Upper lobe of left lung (tissue), 6 donors: ENCODE results near the gene ZNF14. TPM values are rescaled to one million over a fixed set of nuclear protein-coding genes. Genes with fewer than 3 reads are reported as not detected.
"Not testable (repeated sequence)": the region's sequence is repeated elsewhere in the genome, so short reads cannot be mapped to it uniquely, and the experiment has no call there.

ENCODE experiments used
- ATAC-seq, 2 donors: fragments of 200-7000 bp; cut with Tn5 transposase; one replicate each; pipeline ENCODE4 v1.9.1; 2022; ENCODE audit warnings: mild to moderate bottlenecking in 2 of 2, moderate library complexity in 2 of 2; ENCODE audit not compliant: low FRiP score in 2 of 2
- DNase-seq, 2 donors: peaks; one replicate each; pipeline ENCODE4 v3.0.0-alpha.2; 2019 to 2020
- H3K27ac ChIP-seq, 4 donors: fragments of 200-600 bp; sonication (generic); one replicate each; pipeline ENCODE4 v1.5.1; 2016 to 2019
- H3K27me3 ChIP-seq, 4 donors: fragments of 200-600 bp; sonication (generic); one replicate each; pipeline ENCODE4 v1.5.1; 2017 to 2019
- H3K36me3 ChIP-seq, 4 donors: fragments of 200-600 bp; sonication (generic); one replicate each; pipeline ENCODE4 v1.5.1; 2016 to 2019
- H3K4me1 ChIP-seq, 4 donors: fragments of 200-600 bp; sonication (generic); one replicate each; pipeline ENCODE4 v1.5.1; 2018 to 2019
- H3K4me3 ChIP-seq, 4 donors: fragments of 200-600 bp; sonication (generic); one replicate each; pipeline ENCODE4 v1.5.1; 2017 to 2019; ENCODE audit warnings: mild to moderate bottlenecking in 2 of 4, moderate library complexity in 1 of 4
- H3K9me3 ChIP-seq, 4 donors: fragments of 200-600 bp; sonication (generic); one replicate each; pipeline ENCODE4 v1.5.1; 2018 to 2019
- CTCF ChIP-seq, 6 experiments: fragments of 450-650 bp in 4 of 6; fragments of 200-600 bp in 2 of 6; sonication (generic) in 2 of 6; IDR thresholded peaks; one replicate each; pipeline ENCODE4 v1.5.1; 2016 to 2019; ENCODE audit warnings: antibody characterized with exemption in 6 of 6
- EP300 ChIP-seq, 4 donors: sonication (generic); formaldehyde crosslinking; IDR thresholded peaks; one replicate each; pipeline ENCODE4 v1.5.1; 2017; ENCODE audit warnings: antibody characterized with exemption in 4 of 4, control low read depth in 2 of 4
- POLR2A ChIP-seq, 4 donors: fragments of 450-650 bp; IDR thresholded peaks; one replicate each; pipeline ENCODE4 v1.5.1; 2016 to 2017; ENCODE audit warnings: antibody characterized with exemption in 4 of 4, mild to moderate bottlenecking in 2 of 4
- POLR2AphosphoS5 ChIP-seq, 2 donors: sonication (generic); formaldehyde crosslinking; IDR thresholded peaks; one replicate each; pipeline ENCODE4 v1.5.1; 2017; ENCODE audit warnings: antibody characterized with exemption in 2 of 2
- WGBS, 2 donors: methylation state at CpG; one replicate each; pipeline ENCODE4 v1.1.5; 2017 to 2018; 5-methylcytosine and 5-hydroxymethylcytosine counted together
- total RNA-seq, 6 donors: library from RNA; depleted of rRNA in 4 of 6; stranded (reverse); fragments of >200 nt in 4 of 6; gene quantifications; one replicate each; pipeline versions ENCODE4 v1.1.0 to v1.2.1, GENCODE V29; 2016 to 2021
- donor health status: DM: no; HTN: no; CAD: no; lungs with moderate emphysema.
- donor health status: DM: no; HTN: yes; CAD: no; lungs with severe emphysema.

ZNF14 gene
- total RNA-seq, 6 donors from 2014 or later = 4.7 to 13.6 (median 5.1) TPM

DNA sequence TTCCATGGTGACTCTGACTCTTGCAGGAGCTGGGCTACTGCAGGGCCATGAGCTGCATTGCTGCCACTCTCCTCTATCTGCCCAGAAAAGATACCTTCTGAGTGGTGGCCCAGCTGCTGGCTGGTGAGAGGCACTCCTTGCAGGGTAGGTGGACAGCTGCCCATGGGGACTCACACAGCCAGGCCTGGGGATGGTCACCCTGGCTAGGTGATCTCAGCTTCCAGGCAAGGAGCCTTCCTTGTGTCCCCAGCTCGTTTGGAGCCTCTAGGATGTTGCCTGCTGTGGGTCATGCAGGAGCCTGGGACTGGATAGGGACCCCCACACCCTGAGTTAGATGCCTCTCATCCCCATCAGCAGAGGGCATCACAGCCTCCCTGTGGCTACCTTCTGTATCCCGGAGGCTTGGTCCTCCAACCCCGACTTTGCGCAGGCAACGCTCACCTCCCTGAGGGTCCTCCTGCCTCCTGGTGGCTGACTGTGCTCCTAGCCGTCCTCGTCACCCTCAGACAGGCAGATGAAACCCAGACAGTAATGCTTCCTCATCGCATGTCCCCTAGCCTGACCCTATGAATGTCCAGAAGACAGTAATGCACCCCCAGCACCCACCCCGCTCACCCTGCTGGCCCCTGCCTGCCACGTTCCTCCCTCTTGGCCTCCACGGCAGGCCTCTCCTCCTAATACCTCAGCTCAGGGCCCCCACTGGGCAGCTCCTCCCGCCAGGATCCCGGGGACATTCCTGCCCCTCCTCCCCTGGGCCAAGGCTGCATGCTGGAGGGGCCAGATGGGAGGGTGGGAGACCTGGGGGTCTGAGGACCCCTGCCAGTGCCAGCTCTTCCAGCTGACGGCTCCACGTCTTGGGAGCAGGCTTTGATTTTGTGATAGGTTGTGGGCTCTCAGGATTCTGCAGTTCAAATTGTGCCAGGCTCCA is 13.6 kb upstream of the ZNF14 start:
- TF ChIP-seq CTCF (IDR thresholded peaks at IDR 0.05) = no peak
- TF ChIP-seq EP300 (IDR thresholded peaks at IDR 0.05) = no peak
- no peak for TF ChIP-seq POLR2AphosphoS5 (IDR thresholded peaks at IDR 0.05)
- no peak for TF ChIP-seq POLR2A (IDR thresholded peaks at IDR 0.05)
- Histone ChIP-seq H3K4me1 (no peaks in the 10 kb centered on the region), H3K4me3 (no peak overlapping the region), H3K27me3 (no peaks in the 10 kb centered on the region), H3K9me3 (no peaks in the 10 kb centered on the region), H3K36me3 (no peaks in the 10 kb centered on the region), H3K27ac (no peak overlapping the region)
- 65 to 69% methylated on average over 14 of the region's 15 CpGs for WGBS, 2 donors
- no peak for DNase-seq
- no peak for ATAC-seq

DNA sequence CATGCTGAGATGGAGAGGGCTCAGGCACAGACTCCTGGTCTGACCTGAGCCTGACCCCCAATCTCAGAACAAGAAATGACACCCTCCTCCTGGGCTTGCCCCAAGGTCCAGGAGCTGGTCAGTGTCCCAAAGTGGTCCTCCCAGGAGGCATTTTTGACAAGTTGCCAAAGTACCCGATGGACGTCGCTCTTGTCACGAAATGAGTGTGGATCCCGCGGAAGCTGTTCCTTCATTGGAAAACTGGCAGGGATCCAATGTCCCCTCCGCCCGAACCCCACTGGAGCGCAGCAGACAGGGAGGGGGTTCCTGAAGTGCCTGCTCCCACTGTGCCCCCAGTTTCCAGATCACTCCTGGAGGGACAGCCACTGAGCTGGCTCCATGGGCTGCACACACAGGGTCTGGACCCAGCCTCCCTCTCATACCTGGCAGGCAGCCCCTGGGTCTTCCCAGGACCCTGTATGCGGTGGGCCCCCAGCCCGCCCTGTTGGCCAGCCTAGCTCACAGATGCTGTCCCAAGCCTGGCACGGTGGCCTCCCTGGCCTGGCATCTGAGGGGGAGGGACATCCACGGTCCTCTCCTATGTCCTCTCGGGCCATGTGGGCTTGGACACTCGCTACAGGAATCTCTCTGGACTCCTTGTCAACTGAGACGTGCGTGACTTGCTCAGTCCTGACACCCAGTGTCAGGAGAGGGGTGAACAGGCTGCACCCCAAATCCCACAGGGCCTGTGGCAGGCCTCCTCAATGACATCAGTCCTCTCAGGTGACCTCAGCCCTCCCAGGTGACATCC is 12.8 kb upstream of the ZNF14 start:
- Histone ChIP-seq H3K4me1 (no peaks in the 10 kb centered on the region), H3K36me3 (no peaks in the 10 kb centered on the region), H3K27me3 (no peaks in the 10 kb centered on the region), H3K4me3 (no peak overlapping the region), H3K27ac (no peak overlapping the region), H3K9me3 (no peaks in the 10 kb centered on the region)
- DNase-seq = no peak
- no peak for ATAC-seq
- TF ChIP-seq CTCF (IDR thresholded peaks at IDR 0.05) (no peak), POLR2A (IDR thresholded peaks at IDR 0.05) (no peak), POLR2AphosphoS5 (IDR thresholded peaks at IDR 0.05) (no peak), EP300 (IDR thresholded peaks at IDR 0.05) (no peak)
- 70 to 77% methylated on average over 7 to 14 of the region's 17 CpGs for WGBS, 2 donors

DNA sequence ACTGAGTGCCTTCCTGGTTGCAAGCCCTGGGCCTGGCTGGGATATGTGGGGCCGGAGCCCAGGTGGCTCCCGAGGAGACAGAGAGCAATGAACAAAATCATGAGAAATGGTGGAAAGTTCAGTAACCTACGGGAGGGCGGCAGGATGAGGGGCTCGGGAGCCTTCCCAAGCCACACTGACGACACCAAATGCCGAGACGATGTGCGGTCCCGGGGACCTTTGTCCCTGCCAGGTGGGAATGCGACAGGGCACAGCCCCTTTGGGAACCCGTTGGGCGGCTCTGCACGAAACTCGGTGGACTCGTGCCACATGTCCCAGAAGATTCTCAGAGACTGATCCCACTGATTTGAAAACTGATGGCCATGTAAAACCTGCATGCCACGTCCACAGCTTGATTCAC is 11.7 kb upstream of the ZNF14 start:
- H3K9me3 ChIP-seq = no peaks in the 10 kb centered on the region
- TF ChIP-seq EP300 (IDR thresholded peaks at IDR 0.05) = no peak
- TF ChIP-seq POLR2A (IDR thresholded peaks at IDR 0.05) = no peak
- TF ChIP-seq POLR2AphosphoS5 (IDR thresholded peaks at IDR 0.05) = no peak
- no peak overlapping the region for H3K4me3 ChIP-seq
- H3K36me3 ChIP-seq = no peaks in the 10 kb centered on the region
- ATAC-seq (no peak), DNase-seq (no peak)
- H3K4me1 ChIP-seq = no peaks in the 10 kb centered on the region
- no peak overlapping the region for H3K27ac ChIP-seq
- no peaks in the 10 kb centered on the region for H3K27me3 ChIP-seq
- 86 to 93% methylated on average over 11 to 17 of the region's 17 CpGs for WGBS, 2 donors

GRCh38 chr19:19743921-19744320 is 11.0 kb upstream of the ZNF14 start:
- WGBS, 2 donors = 67 to 91% methylated on average over 5 to 6 of the region's 6 CpGs
- not testable (repeated sequence) for ATAC-seq

DNA sequence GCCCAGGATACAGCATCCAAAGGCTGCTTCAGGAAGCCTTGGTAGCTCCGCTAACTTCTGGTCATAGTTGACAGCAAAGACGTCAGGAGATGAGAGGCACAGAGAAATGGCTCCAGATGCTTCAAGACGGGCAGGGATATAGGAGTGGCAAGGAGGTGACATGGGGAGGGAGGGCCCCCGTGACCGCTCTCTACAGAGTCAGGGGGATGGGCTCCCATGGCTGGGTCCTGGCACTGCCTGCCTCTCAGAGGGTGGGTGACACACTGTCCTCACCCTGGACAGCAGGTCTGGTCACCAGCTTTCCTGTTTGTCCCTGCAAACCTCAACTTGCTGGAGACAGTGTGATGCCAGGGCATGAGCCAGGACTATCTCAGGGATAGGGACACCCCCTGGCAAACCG is 10.3 kb upstream of the ZNF14 start:
- Histone ChIP-seq H3K36me3 (no peaks in the 10 kb centered on the region), H3K27me3 (no peaks in the 10 kb centered on the region), H3K9me3 (no peaks in the 10 kb centered on the region), H3K4me3 (no peak overlapping the region), H3K27ac (no peak overlapping the region), H3K4me1 (no peaks in the 10 kb centered on the region)
- ATAC-seq = no peak
- 88% methylated on average over 6 of the region's 6 CpGs for WGBS, 2 donors
- no peak for TF ChIP-seq CTCF (IDR thresholded peaks at IDR 0.05)
- no peak for TF ChIP-seq POLR2A (IDR thresholded peaks at IDR 0.05)
- no peak for TF ChIP-seq POLR2AphosphoS5 (IDR thresholded peaks at IDR 0.05)
- no peak for TF ChIP-seq EP300 (IDR thresholded peaks at IDR 0.05)
- DNase-seq = no peak

More at GRCh38 chr19:19743921-19744320, 11.0 kb upstream of the ZNF14 start:
- not testable (repeated sequence) for H3K36me3 ChIP-seq, H3K27ac ChIP-seq, DNase-seq, H3K4me3 ChIP-seq, H3K27me3 ChIP-seq, H3K4me1 ChIP-seq, H3K9me3 ChIP-seq
